Ascending aorta (tissue), 2 donors: ENCODE data around the gene NME7. TPM values are rescaled to one million over a fixed set of nuclear protein-coding genes. Genes with fewer than 3 reads are reported as not detected.

ENCODE experiments used
- DNase-seq, 2 donors: peaks; one replicate each; pipeline ENCODE4 v3.0.0-alpha.2; 2019; ENCODE audit warnings: low spot score in 2 of 2
- H3K27ac ChIP-seq, 2 donors: fragments of 200-600 bp; sonication (generic); one replicate each; pipeline ENCODE4 v1.5.1; 2016 to 2017; ENCODE audit warnings: mild to moderate bottlenecking in 1 of 2
- H3K27me3 ChIP-seq: fragments of 200-600 bp; sonication (generic); one replicate; pipeline ENCODE4 v1.5.1; 2017
- H3K36me3 ChIP-seq, 2 donors: fragments of 200-600 bp; sonication (generic); one replicate each; pipeline ENCODE4 v1.5.1; 2016
- H3K4me1 ChIP-seq, 2 donors: fragments of 200-600 bp; sonication (generic); one replicate each; pipeline ENCODE4 v1.5.1; 2016 to 2017; ENCODE audit warnings: mild to moderate bottlenecking in 1 of 2
- H3K4me3 ChIP-seq, 2 donors: fragments of 200-600 bp; sonication (generic); one replicate each; pipeline ENCODE4 v1.5.1; 2016 to 2017; ENCODE audit warnings: mild to moderate bottlenecking in 1 of 2
- H3K9me3 ChIP-seq, 2 donors: fragments of 200-600 bp; sonication (generic); one replicate each; pipeline ENCODE4 v1.5.1; 2016
- intact Hi-C: fragments of 100-400 bp; cut with DNase I; formaldehyde crosslinking; loops from one replicate; pipeline ENCODE4 v1.15.1; 2023
- total RNA-seq: library from RNA; depleted of rRNA; stranded (reverse); fragments of >200 nt; gene quantifications from one replicate; pipeline ENCODE4 v1.1.0, GENCODE V29; 2016
- TF ChIP-seq, protein P1 (sequence below), 3 experiments: fragments of 200-600 bp in 2 of 3; fragments of 450-650 bp in 1 of 3; sonication (generic) in 2 of 3; IDR thresholded peaks; one replicate each; pipeline ENCODE4 v1.5.1; 2016 to 2019; ENCODE audit warnings: antibody characterized with exemption in 3 of 3, mild to moderate bottlenecking in 1 of 3, moderate library complexity in 1 of 3

NME7 gene
- total RNA-seq, 1 donor from 2014 or later, result 4.9 TPM

DNA sequence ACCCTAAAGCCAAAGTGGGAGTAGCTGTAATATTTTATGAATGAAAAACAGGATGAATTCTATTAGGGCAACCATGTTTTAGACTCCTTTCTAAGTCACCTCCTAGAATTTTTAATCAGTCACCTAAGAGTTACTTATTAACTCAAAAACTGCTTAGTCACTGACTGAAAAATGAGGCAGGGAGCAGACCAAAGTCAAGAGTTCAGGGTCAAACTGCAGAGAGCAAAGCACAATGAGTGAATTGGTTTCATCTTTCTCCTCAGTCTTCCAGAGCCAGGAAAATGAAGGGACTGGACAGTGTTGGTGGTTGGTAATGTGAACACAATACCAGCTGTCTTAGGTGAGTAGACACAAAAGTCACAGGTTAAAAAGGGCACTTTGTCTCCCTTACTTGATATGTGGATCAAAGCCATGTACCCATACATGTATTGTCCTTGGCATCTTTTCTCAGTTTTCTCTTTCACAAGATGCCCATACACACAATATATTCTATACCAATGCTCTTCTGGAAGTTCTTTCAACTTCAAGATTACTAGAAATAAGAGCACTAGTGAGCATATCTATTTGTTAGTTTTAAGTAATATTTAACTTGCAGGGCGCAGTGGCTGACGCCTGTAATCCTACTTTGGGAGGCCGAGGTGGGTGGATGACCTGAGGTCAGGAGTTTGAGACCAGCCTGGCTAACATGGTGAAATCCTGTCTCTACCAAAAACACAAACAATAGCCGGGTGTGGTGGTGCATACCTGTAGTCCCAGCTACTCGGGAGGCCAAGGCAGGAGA is 218.9 kb downstream of the NME7 start:
- no peaks in the 10 kb centered on the region for H3K4me1 ChIP-seq
- TF ChIP-seq, protein P1, sequence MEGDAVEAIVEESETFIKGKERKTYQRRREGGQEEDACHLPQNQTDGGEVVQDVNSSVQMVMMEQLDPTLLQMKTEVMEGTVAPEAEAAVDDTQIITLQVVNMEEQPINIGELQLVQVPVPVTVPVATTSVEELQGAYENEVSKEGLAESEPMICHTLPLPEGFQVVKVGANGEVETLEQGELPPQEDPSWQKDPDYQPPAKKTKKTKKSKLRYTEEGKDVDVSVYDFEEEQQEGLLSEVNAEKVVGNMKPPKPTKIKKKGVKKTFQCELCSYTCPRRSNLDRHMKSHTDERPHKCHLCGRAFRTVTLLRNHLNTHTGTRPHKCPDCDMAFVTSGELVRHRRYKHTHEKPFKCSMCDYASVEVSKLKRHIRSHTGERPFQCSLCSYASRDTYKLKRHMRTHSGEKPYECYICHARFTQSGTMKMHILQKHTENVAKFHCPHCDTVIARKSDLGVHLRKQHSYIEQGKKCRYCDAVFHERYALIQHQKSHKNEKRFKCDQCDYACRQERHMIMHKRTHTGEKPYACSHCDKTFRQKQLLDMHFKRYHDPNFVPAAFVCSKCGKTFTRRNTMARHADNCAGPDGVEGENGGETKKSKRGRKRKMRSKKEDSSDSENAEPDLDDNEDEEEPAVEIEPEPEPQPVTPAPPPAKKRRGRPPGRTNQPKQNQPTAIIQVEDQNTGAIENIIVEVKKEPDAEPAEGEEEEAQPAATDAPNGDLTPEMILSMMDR (IDR thresholded peaks at IDR 0.05), result no peak
- H3K36me3 ChIP-seq, result no peaks in the 10 kb centered on the region
- DNase-seq, result no peak
- intact Hi-C loops, result no loop called here
- no peaks in the 10 kb centered on the region for H3K27me3 ChIP-seq
- no peak overlapping the region for H3K4me3 ChIP-seq
- no peak overlapping the region for H3K27ac ChIP-seq
- H3K9me3 ChIP-seq, result no peaks in the 10 kb centered on the region

DNA sequence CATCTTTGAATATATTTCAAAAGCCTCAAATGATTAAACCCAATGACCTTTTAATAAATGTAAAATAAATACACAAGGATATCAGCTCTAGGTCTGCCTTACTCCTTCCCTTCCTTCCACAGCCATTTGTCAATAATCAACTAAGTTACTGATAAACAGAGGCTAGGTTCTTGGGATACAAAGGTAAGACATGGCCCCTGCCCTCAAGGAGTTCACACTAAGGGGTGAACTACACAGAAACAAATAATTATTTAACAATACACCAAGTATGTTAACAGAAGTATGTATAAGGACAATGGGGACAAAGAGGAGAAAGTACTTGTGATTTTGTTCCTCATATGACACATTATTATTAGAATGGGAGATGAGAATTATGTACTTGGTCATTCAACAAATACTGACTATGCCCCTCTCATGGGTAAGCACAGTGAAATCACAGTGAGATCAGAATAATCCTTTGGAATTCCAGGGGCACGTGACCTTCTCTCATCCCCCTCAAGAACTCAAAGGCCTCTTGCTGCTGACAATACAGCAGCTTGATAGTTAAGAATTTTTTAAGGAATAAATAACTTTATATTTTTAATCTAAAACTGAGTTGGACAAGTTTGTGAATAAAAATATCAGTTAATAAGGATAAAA is 220.9 kb downstream of the NME7 start:
- Histone ChIP-seq H3K27ac (no peak overlapping the region), H3K27me3 (no peaks in the 10 kb centered on the region), H3K4me1 (no peaks in the 10 kb centered on the region), H3K4me3 (no peak overlapping the region), H3K36me3 (no peaks in the 10 kb centered on the region), H3K9me3 (no peaks in the 10 kb centered on the region)
- intact Hi-C loops, result no loop called here
- TF ChIP-seq, protein P1 (IDR thresholded peaks at IDR 0.05), result no peak
- DNase-seq, result no peak

DNA sequence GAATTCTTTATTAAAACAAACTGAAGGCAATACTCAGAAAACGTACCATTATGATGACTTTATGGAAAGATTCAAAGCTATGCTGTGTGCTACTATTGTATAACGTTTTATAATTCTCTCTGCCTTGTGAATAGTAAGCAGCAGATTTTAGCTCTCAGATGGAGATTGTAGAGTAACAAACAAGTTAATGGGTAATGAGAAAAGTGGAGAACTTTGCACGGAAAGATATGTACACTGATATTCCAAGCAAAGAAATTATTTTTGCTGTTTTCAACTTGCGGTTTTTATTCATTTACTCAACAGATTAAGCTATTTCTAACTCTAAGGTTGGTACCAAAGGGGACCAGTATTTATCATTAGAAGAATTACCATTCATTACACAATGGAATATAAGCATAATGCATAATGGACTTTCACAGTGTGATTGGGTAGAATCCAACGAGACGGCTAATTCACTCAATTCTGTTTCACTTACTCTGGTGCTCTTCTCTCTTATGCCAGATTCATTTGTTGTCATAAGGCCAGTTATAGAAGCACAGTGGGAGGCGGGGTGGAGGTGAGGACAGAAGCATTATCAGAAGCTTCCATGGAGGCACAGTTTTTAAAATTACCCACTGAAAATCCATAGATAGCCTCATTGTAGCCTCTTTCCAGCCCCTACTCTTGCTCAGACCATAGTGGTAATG is 222.5 kb downstream of the NME7 start:
- intact Hi-C loops, result no loop called here
- TF ChIP-seq, protein P1 (IDR thresholded peaks at IDR 0.05), result no peak

DNA sequence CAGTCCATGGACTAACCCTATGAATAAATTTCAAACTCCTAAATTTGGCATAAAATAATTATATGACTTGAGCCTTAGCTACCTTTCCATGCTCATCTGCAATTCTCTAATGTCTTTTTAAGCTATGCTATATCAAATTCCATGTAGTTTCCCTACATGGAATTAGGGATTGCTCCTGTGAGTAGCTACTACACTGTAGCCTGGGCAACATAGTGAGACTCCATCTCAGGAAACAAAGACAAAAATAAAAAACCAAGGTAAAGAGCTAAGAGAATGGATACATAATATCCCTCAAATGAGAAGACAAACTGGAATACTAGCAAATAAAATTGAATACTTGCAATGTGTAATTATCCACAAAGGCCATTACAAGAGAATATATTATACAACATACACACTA is 223.6 kb downstream of the NME7 start:
- Histone ChIP-seq H3K4me3 (no peak overlapping the region), H3K27ac (no peak overlapping the region), H3K27me3 (no peaks in the 10 kb centered on the region), H3K4me1 (no peaks in the 10 kb centered on the region), H3K36me3 (no peaks in the 10 kb centered on the region), H3K9me3 (no peaks in the 10 kb centered on the region)
- TF ChIP-seq, protein P1 (IDR thresholded peaks at IDR 0.05), result no peak
- no peak for DNase-seq
- intact Hi-C loops, result no loop called here

More for the DNA sequence above, 222.5 kb downstream of the NME7 start:
- Histone ChIP-seq H3K4me3 (no peak overlapping the region), H3K27me3 (no peaks in the 10 kb centered on the region), H3K36me3 (no peaks in the 10 kb centered on the region), H3K4me1 (no peaks in the 10 kb centered on the region), H3K27ac (no peak overlapping the region), H3K9me3 (no peaks in the 10 kb centered on the region)
- no peak for DNase-seq

DNA sequence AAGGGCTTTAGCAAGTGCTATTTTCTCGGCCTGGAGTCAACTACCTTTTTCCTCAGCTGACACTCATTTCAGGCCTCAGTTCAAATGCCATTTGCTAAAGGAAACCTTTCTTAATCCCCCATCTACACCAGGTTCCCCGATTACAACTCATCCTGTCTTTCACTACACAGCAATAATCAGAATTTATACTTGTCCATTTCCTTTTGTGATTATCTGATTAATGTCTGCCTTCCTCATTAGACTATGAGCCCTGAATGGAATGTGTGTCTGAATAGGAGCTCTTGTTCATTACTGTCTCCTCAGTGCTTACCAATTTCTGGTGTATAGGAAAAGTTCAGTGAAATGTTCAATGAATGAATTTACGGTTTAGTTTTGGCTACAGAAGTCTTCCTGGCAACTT is 224.3 kb downstream of the NME7 start:
- no peaks in the 10 kb centered on the region for H3K9me3 ChIP-seq
- H3K36me3 ChIP-seq, result no peaks in the 10 kb centered on the region
- no peak overlapping the region for H3K27ac ChIP-seq
- intact Hi-C loops, result no loop called here
- TF ChIP-seq, protein P1 (IDR thresholded peaks at IDR 0.05), result no peak
- DNase-seq, result no peak
- H3K4me3 ChIP-seq, result no peak overlapping the region
- H3K4me1 ChIP-seq, result no peaks in the 10 kb centered on the region
- H3K27me3 ChIP-seq, result no peaks in the 10 kb centered on the region
